ENCODE results near the gene SYN1. TPM values are rescaled to one million over a fixed set of nuclear protein-coding genes. Genes with fewer than 3 reads are reported as not detected.

Gene SYN1
- polyA plus RNA-seq, 1 donor (not counting 4 experiments of a cell fraction or from before 2014, with no cell fraction given), result 0.07 TPM

- DNase-seq (ENCODE audit: low read depth, low spot score) (no peak), FAIRE-seq (no peak)
- peak overlapping the region; percentile 73 for H3K9ac ChIP-seq (ENCODE audit: control insufficient read depth, extremely low read depth, insufficient read depth, low read length)
- H3K9me3 ChIP-seq (ENCODE audit: control insufficient read depth, low read depth, low read length), result peaks cover 2% of the 10 kb centered on the region
- no peak overlapping the region for H3K27ac ChIP-seq (ENCODE audit: control insufficient read depth, insufficient read depth, low read length)
- H3K4me3 ChIP-seq (ENCODE audit: control insufficient read depth in 2 of 3, extremely low read depth in 1 of 3, insufficient read depth in 2 of 3, low read depth in 1 of 3, low read length in 3 of 3), result peak overlapping the region; percentile 34 to 57 (median 38)
- H3K4me1 ChIP-seq (ENCODE audit: control insufficient read depth, extremely low read depth, insufficient read depth, low read length), result peaks cover 11% of the 10 kb centered on the region
- no peak overlapping the region for H2AFZ ChIP-seq (ENCODE audit: control insufficient read depth, low read length)
- dilution Hi-C loops (cut with MboI; ENCODE audit: extremely low pct_ligation_motif_present, low sequenced_read_pairs), result no loop called here
- TF ChIP-seq CTCF (optimal IDR thresholded peaks at IDR 0.05 in 1 of 3, IDR thresholded peaks at IDR 0.05 in 1 of 3, conservative IDR thresholded peaks at IDR 0.05 in 1 of 3; ENCODE audit: extremely low read depth in 1 of 3, insufficient read depth in 2 of 3, low read length in 3 of 3) (no peak), EZH2 (IDR thresholded peaks at IDR 0.05; ENCODE audit: low read length) (no peak)
- H3K27me3 ChIP-seq (ENCODE audit: control insufficient read depth, extremely low read depth, insufficient read depth, low read length), result no peaks in the 10 kb centered on the region
- H3K4me2 ChIP-seq (ENCODE audit: control insufficient read depth, extremely low read depth, insufficient read depth, low read depth, low read length), result peak overlapping the region; percentile 60
- H4K20me1 ChIP-seq (ENCODE audit: control insufficient read depth, extremely low read depth, insufficient read depth, low read length), result no peaks in the 10 kb centered on the region
- no peaks in the 10 kb centered on the region for H3K9me1 ChIP-seq (ENCODE audit: control insufficient read depth, extremely low read depth, insufficient read depth, low read length)
- no peaks in the 10 kb centered on the region for H3K79me2 ChIP-seq (ENCODE audit: control insufficient read depth, insufficient read depth, low read length)
- peaks cover 0 to 4% of the 10 kb centered on the region in 2 experiments for H3K36me3 ChIP-seq (ENCODE audit: control insufficient read depth in 2 of 2, extremely low read depth in 1 of 2, insufficient read depth in 2 of 2, low read length in 2 of 2)
Measured at GRCh38 chrX:47574547-47575301, 44.9 kb downstream of the SYN1 start.

DNA sequence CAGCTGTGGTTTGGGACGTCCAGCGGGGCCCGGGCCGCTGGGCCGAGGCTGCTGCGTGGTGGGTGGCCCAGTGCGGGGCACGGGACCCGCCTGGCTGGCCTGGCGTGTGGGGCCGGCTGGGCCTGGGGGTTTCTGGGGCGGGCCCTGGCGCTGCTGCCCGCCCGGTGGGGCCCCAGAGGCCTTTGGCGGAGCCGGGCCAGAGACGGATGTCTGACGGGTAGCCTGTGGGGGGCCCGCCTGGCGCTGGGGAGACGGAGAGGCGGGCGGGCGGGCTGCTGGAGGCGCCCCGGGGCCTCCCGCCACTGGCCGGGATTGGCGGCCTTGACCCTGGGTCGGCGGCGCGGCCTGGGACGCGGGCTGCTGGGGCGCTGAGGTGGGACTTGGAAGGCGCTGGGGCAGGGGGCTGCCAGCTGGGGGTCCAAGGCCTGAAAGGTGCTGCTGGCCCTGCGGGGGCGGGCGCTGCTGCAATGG is 45.5 kb downstream of the SYN1 start:
- Histone ChIP-seq H4K20me1 (ENCODE audit: control insufficient read depth, extremely low read depth, insufficient read depth, low read length) (no peaks in the 10 kb centered on the region), H2AFZ (ENCODE audit: control insufficient read depth, low read length) (no peak overlapping the region), H3K9ac (ENCODE audit: control insufficient read depth, extremely low read depth, insufficient read depth, low read length) (peak overlapping the region; percentile 73), H3K9me3 (ENCODE audit: control insufficient read depth, low read depth, low read length) (peaks cover 2% of the 10 kb centered on the region), H3K27me3 (ENCODE audit: control insufficient read depth, extremely low read depth, insufficient read depth, low read length) (no peaks in the 10 kb centered on the region), H3K36me3 (ENCODE audit: control insufficient read depth in 2 of 2, extremely low read depth in 1 of 2, insufficient read depth in 2 of 2, low read length in 2 of 2) (peaks cover 0 to 4% of the 10 kb centered on the region in 2 experiments), H3K4me3 (ENCODE audit: control insufficient read depth in 2 of 3, extremely low read depth in 1 of 3, insufficient read depth in 2 of 3, low read depth in 1 of 3, low read length in 3 of 3) (peak overlapping the region; percentile 34 to 57 (median 38)), H3K27ac (ENCODE audit: control insufficient read depth, insufficient read depth, low read length) (peak overlapping the region; percentile 58), H3K4me2 (ENCODE audit: control insufficient read depth, extremely low read depth, insufficient read depth, low read depth, low read length) (peak overlapping the region; percentile 66), H3K79me2 (ENCODE audit: control insufficient read depth, insufficient read depth, low read length) (no peaks in the 10 kb centered on the region), H3K4me1 (ENCODE audit: control insufficient read depth, extremely low read depth, insufficient read depth, low read length) (peaks cover 8% of the 10 kb centered on the region), H3K9me1 (ENCODE audit: control insufficient read depth, extremely low read depth, insufficient read depth, low read length) (no peaks in the 10 kb centered on the region)
- DNase-seq (ENCODE audit: low read depth, low spot score) (no peak), FAIRE-seq (no peak)
- dilution Hi-C loops (cut with MboI; ENCODE audit: extremely low pct_ligation_motif_present, low sequenced_read_pairs), result no loop called here
- TF ChIP-seq EZH2 (IDR thresholded peaks at IDR 0.05; ENCODE audit: low read length), result no peak
- TF ChIP-seq CTCF (optimal IDR thresholded peaks at IDR 0.05 in 1 of 3, IDR thresholded peaks at IDR 0.05 in 1 of 3, conservative IDR thresholded peaks at IDR 0.05 in 1 of 3; ENCODE audit: extremely low read depth in 1 of 3, insufficient read depth in 2 of 3, low read length in 3 of 3), result no peak
